ENCODE results near the gene IGF2BP1.

- TF ChIP-seq BRCA1 (IDR thresholded peaks at IDR 0.05; ENCODE audit: low read depth, low read length) (no peak), CTCF (IDR thresholded peaks at IDR 0.05; ENCODE audit: control extremely low read depth in 1 of 3, insufficient read depth in 1 of 3, low read depth in 1 of 3, low read length in 3 of 3) (no peak), MAX (IDR thresholded peaks at IDR 0.05) (no peak), GABPA (IDR thresholded peaks at IDR 0.05; ENCODE audit: borderline replicate concordance, insufficient read depth, low read length) (no peak), EP300 (IDR thresholded peaks at IDR 0.05; ENCODE audit: borderline replicate concordance in 1 of 2, low read depth in 2 of 2, low read length in 2 of 2) (no peak), CHD2 (IDR thresholded peaks at IDR 0.05; ENCODE audit: low read length) (no peak), POLR2AphosphoS5 (IDR thresholded peaks at IDR 0.05; ENCODE audit: low read depth, low read length) (no peak)
Observed at GRCh38 chr17:49089094-49089493, 91.9 kb downstream of the IGF2BP1 start.
